Stimulated activated CD4-positive, alpha-beta T cell treated with anti-CD3 and anti-CD28 coated beads, Interleukin-15, amount 100 ng/mL, for 48 hours (primary cell): Measurements from ENCODE around the gene CNTN2.

Source experiments
- DNase-seq, 2 donors: peaks; one replicate each; pipeline ENCODE4 v3.0.0-alpha.2; 2020; ENCODE audit warnings: low read depth in 2 of 2

The CNTN2 gene

DNA sequence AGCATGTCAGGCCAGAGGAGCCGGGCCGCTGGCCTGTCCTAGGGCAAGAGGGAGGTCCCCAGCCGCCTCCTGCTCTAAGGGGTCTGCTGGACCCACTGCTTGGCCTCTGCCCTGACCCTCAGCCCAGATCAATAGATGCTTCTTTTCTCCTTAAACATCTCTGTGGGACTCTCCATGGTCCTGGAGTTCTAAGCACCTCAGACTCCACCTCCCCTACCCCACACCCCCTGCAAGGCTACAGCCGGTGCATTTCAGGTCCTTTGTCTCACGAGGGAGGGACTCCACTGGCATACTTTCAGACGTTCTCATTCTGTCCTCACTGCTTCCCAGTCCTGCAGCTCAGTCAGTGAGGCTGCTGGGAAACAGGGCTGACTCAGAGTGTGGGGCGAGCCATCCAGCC, 11.0 kb downstream of the CNTN2 start:
- no peak for DNase-seq

DNA sequence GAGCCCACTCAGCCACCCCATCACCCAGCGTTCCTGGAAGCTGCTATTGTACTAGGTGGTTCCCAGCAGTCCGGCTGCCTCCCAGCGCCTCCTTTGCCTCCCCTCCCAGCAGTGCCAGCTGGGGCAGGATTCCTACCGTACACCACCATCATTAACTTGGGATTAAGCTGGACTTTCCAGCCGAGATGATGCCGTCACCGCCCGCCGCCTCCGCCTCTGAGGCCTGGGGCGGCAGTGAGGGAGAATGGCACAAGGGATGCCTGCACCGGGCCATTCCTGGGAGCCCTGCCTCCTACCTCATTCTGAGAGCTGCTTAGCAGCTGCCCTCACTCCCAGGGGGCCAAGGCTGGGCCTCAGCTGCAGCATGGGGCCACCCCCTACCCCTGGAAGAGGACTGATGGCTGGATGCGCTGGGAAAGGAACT, 13.2 kb downstream of the CNTN2 start:
- no peak for DNase-seq

DNA sequence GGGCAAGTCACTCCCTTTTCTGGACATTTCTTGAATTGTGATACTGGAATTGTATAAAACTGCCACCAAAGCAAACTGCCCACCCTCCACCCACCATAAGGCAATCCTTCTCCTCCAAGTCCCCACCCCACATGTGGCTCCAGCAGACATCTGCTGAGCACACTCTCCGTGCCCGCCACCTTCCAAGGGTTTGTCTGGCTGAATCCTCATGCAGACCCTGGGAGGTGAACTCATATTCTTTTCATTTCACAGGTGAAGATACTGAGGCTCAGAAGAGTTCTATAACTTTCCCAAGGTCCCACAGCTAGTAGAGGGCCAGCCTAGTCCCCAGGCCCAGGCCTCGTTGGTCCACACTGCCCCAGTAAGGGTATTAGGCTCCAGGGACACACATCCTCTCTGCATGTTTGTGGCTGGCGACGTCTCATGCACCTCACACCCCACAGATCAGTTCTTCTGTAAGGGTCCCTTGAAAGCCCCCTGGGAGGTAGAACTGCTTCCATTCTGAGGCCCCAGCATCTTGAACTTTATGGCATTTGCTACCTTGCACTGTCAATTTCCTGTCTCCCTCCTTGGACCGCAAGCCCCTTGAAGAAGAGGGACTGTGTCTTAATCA, 14.1 kb downstream of the CNTN2 start:
- no peak for DNase-seq

DNA sequence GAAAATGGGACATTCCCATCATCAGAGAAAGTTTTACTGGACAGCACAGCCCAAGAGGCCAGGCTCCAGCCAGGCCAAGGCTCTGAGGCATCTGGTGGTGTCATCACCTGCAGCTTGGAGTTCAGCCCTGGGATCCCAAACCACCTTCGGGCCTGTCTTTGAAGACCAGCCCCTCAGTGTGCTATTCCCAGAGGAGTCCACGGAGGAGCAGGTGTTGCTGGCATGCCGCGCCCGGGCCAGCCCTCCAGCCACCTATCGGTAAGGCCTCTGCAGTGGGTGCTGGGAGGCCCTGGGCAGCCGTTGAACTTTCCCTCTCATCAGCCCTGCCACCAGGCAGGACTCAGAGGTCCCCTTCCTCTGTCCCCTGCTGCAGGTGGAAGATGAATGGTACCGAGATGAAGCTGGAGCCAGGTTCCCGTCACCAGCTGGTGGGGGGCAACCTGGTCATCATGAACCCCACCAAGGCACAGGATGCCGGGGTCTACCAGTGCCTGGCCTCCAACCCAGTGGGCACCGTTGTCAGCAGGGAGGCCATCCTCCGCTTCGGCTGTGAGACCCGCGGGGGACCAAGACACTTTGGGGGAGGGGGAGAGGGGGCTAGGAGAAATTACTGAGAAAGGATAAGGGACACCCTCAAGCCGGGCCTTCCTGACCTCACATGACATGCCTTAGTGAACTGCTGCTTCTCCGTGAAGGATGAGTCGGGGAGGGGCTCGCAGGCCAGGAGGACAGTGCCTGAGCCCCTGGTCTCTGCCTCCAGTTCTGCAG, 15.0 kb downstream of the CNTN2 start:
- no peak for DNase-seq

DNA sequence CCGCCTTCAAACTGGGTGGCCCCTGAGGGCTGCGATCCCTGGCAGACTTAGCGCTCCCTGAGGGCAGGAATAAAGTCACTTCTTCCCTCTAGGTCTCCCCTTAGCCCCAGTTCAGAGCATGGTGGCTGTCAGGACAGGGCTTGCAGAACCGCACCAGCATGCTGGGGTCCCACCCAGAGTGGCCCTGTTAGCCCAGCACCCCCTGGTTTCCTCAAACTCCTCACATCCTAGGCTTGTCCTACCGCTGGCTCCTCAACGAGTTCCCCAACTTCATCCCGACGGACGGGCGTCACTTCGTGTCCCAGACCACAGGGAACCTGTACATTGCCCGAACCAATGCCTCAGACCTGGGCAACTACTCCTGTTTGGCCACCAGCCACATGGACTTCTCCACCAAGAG, 15.8 kb downstream of the CNTN2 start:
- DNase-seq, result no peak

DNA sequence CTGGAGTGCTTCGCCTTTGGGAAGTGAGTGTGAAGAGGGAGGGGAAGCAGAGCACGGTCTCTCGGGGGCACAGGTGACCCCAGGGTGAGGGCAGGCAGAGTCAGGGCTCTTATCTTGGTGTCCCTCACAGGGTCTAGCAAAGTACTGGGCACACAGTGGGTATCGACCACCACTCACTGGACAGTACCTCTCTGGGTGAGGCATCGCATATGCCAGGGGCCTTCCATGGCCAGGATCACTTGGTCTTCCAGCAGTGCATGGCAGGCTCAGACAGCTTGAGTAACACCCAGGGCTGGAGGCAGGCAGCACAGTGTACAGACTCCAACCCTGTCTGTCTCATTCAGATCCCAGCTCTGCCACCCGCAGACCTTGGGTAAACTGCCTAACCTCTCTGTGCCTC, 16.6 kb downstream of the CNTN2 start:
- no peak for DNase-seq

DNA sequence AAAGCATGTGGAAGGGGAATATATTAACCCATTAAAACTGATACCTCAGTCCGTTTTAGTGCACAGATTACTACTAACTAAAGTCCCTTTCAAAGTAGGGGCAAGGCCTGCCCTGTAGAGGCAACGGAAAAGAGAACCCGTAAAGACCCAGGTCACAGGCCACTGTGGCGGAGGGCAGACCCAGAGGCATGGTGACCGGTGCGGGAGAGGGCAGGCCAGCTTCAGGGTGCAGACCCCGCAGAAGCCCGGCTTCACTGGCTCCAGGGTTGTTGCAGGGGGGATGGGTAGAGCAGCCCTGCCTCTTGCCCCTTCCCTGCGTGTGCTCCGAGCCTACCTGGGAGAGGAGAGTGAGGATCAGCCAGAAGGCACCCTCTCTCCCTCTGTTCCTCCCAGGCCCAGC, 17.7 kb downstream of the CNTN2 start:
- no peak for DNase-seq

DNA sequence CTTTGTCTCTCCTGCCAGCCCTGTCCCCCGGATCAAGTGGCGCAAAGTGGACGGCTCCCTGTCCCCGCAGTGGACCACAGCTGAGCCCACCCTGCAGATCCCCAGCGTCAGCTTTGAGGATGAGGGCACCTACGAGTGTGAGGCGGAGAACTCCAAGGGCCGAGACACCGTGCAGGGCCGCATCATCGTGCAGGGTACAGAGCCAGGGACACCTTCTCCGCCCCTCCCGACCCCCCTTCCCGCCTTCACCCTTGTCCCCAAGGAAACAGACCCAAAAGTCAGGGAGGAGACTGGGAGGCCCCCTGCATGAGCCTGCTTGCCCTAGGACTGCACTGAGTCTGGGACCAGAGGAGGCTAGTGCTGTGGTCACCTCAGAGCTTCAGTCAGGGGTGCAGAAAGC, 18.2 kb downstream of the CNTN2 start:
- no peak for DNase-seq

DNA sequence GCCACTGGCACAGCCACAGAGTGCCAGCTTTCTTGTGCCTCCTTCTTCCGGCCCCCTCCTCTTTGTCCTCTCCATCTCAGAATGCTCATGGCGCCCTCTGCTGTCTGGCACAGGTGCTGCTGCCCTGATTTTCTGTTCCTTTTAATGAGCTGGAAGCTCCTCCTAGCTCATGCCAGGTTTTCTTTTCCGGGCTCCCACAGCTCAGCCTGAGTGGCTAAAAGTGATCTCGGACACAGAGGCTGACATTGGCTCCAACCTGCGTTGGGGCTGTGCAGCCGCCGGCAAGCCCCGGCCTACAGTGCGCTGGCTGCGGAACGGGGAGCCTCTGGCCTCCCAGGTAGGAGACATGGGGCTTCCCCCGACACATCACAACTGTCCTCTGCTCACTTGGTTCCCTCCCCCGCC, 18.7 kb downstream of the CNTN2 start:
- DNase-seq, result peak; percentile 41 to 71

DNA sequence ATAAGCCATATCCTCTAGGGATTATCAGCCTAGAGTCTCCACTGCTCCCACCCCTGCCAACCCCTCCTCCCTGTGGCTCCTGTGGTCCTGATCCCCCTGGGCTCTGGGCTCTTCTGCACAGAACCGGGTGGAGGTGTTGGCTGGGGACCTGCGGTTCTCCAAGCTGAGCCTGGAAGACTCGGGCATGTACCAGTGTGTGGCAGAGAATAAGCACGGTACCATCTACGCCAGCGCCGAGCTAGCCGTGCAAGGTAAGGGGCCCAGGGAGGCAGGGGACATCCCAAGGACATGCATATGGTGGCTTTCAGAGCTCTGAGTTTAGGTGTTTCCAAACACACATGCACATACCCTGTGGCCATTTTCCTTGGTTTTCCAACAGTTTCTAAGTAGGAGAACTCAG, 19.3 kb downstream of the CNTN2 start:
- DNase-seq, result no peak

DNA sequence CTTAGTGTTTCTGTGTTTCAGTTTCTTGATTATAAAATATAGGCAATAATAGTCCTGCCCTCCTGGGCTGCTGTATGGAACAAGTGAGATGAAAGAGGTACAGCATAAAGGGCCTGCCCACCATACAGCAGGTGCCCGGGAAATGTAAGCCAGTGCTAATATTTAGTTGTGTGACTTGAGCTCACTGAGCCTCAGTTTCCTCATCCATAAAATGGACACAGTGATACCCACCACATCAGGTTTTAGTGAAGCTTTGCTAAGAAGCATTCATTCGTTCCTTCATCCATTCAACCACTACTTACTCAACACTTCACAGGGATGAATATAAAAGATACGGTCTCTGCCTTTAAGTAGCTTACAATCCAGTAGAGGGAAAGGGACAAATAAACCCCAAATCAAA, 19.9 kb downstream of the CNTN2 start:
- no peak for DNase-seq

DNA sequence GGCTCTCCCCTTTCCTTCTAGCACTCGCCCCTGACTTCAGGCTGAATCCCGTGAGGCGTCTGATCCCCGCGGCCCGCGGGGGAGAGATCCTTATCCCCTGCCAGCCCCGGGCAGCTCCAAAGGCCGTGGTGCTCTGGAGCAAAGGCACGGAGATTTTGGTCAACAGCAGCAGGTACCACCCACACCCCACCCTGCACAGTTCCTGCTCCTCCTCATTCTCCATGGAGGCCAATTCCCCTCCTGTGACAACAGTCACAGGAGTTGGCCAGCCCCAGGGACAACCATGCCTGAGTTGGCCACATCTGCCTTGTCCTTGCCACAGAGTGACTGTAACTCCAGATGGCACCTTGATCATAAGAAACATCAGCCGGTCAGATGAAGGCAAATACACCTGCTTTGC, 21.3 kb downstream of the CNTN2 start:
- no peak for DNase-seq

DNA sequence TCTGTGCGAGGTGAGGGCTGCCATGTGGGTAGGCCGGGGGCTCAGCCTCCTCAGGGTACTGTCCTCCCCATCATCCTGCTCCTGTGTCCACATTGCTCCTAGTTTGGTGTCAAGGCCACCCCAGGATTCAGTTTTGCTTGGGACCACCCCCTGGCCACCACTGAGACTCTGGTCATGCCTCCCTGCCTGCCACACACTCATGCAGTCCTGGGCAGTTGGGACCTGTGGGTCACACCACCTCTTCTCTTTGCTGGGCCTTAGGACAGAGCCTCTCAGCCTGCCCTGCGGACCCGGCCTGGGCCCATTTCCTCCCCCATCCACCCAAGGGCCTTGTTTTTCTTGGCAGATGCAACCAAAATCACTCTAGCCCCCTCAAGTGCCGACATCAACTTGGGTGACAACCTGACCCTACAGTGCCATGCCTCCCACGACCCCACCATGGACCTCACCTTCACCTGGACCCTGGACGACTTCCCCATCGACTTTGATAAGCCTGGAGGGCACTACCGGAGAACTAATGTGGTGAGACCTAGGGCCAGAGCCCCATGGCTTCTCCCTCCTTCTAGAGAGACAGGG, 21.8 kb downstream of the CNTN2 start:
- no peak for DNase-seq

DNA sequence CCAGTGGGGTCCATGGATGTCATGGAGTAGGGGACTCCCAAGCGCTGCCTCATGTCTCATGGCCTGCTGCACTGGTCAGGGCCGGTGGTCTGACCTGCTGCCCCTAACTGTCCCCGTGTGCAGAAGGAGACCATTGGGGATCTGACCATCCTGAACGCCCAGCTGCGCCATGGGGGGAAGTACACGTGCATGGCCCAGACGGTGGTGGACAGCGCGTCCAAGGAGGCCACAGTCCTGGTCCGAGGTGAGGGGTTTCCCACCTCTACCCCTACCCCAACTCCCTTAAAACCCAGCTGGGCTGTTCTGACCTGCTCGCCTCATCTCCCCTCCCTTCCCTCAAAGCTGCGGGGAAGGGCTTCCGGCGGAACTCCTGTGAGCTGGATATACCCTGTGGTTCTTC, 22.7 kb downstream of the CNTN2 start:
- no peak for DNase-seq

DNA sequence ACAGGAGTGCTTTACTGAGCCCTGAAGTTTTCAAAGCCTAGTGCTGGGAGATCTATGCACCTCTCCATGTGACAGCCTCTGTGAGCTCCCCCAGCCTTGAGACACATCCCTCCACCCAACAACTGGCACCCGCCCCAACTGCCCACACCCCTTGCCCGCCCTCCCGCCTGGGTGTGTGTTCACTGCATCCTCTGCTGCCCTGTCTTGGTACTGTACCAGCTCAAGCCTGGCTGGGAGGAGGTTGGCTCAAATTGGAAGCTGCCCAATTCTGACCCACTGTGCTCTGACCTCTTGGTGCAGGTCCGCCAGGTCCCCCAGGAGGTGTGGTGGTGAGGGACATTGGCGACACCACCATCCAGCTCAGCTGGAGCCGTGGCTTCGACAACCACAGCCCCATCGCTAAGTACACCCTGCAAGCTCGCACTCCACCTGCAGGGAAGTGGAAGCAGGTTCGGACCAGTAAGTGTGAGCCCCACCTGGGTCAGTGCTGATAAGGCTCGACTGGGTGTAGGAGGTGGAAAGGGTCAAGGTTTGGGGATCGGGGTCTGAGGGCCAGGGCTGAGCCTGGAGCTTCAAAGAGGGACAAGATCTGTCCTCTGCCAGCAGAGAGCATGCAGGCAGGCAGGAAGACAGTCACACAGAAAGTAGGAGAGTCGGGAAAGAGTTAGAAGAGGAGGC, 23.3 kb downstream of the CNTN2 start:
- DNase-seq, result no peak

DNA sequence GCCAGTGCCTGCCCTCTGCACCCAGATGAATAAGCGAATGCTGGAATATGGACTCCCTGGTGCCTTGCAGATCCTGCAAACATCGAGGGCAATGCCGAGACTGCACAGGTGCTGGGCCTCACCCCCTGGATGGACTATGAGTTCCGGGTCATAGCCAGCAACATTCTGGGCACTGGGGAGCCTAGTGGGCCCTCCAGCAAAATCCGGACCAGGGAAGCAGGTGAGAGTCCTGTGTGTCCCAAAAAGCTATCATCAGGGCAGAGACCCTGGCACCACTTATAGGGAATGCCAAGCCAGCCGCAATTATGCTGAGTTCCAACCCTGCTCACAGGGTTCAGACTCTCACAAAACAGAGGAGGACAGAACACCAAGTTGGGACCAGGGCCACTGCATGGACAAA, 24.0 kb downstream of the CNTN2 start:
- no peak for DNase-seq

DNA sequence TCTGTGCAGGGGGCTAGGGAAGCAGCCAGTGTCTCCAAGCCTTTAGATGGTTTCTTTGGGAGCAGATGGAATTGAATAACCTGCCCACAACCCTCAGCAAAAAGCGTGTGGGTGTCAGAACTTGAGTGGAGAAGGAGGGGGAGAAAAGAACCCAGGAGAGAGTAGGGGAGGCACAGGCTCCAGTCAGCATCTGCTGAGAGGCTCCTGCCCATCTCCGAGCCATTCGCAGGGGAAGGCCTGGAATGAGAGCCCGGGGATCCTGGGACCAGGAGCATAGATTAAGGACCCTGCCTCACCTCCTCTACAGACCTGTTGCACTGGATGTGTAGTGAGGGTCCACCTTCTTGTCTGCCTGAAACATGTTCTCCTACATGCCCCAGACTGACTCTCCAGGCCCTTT, 25.0 kb downstream of the CNTN2 start:
- no peak for DNase-seq

DNA sequence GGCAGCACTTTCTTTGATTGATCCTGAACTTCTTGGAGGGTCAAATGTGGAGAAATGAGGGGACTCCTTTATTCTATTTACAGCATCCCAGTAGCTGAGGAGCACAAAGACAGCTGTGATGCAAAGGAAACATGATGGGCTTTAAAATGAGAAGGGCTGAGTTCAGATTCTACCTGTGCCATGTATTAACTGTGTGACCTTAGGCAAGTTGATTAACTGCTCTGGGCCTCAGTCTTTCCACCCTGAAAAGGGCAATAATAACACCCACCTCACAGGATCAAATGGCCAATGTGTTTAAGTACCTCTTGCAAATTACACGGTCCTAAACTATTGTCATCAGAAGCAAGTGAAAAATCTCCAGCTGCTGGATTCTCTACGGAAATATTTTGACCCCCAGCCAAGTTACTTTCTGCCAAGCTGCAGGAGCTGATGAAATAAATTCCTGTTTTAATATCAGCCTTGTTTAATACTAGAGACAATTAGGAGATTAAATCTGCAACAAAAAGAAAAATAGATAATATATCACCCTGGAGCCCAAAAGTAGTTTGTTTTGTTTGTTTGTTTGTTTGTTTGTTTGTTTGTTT, 25.5 kb downstream of the CNTN2 start:
- no peak for DNase-seq

DNA sequence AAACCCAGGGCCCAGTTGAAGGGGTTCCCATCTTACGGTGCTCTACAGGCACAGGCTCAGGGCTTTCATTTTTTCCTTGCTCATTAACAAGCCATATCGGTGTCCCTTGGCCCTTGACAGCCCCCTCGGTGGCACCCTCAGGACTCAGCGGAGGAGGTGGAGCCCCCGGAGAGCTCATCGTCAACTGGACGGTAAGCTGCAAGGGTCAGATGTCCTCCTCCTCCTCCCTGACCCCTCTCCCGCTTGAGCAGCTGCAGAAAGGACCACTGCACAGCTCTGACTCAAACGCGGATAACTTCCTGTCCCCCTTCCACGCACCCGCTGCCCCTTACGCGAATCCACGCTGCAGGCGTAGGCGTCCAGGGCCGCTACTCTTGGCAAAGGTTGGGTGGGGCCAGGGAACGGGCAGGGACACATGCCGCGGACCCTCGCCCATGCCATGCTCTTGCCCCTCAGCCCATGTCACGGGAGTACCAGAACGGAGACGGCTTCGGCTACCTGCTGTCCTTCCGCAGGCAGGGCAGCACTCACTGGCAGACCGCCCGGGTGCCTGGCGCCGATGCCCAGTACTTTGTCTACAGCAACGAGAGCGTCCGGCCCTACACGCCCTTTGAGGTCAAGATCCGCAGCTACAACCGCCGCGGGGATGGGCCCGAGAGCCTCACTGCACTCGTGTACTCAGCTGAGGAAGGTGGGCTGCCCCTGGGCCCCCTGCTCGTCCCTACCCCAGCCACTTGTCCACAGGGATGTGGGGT, 26.5 kb downstream of the CNTN2 start:
- DNase-seq, result no peak

DNA sequence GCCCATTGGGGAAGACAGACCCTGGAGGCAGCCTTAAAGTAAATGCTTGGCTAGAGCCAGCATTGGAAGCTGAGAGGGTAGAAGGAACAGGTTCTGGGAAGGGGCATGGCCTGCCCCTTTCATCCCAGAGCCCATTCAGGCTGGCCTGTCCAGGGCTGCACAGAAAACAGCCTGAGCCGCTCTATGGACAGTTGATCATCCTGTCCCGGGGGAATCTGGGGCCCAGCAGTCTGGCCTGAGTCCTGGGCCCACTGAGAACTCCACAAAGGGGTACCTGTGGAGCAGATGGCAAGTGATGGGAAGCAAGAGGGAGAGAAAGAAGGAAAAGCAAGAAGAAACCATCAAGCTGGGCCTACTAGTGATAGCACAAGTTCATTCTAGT, 28.0 kb downstream of the CNTN2 start:
- no peak for DNase-seq

DNA sequence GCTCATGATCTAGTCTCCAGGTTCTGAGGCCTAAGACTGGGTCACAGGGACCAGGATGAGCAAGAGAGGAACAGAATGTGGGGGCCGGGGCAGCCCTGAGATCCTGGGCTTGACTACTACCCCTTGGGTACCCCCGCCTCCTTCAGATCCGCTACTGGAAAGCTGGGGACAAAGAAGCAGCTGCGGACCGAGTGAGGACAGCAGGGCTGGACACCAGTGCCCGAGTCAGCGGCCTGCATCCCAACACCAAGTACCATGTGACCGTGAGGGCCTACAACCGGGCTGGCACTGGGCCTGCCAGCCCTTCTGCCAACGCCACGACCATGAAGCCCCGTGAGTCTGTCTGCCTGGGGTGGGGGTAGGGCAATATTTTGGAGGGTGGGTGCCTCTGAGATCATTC, 28.8 kb downstream of the CNTN2 start:
- DNase-seq, result no peak

DNA sequence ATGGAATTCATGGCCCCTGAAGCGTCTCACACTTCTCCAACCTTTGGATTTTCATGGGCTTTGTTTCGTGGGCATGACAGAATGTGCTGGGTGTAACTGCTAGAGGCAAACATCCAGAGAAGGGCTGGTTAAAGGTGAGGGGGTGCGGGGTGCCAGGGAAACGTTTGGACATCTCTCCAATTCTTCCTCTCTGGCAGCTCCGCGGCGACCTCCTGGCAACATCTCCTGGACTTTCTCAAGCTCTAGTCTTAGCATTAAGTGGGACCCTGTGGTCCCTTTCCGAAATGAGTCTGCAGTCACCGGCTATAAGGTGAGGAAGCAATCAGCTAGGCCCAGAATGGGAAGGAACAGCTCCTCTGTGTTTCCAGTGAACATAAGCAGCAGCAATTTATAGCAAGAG, 29.3 kb downstream of the CNTN2 start:
- DNase-seq, result no peak
